ENCODE measurements around the gene HIRA. TPM values are rescaled to one million over a fixed set of nuclear protein-coding genes. Genes with fewer than 3 reads are reported as not detected.

The HIRA gene
- total RNA-seq, 4 donors from 2014 or later, result 24.9 to 104 (median 31.8) TPM

DNA sequence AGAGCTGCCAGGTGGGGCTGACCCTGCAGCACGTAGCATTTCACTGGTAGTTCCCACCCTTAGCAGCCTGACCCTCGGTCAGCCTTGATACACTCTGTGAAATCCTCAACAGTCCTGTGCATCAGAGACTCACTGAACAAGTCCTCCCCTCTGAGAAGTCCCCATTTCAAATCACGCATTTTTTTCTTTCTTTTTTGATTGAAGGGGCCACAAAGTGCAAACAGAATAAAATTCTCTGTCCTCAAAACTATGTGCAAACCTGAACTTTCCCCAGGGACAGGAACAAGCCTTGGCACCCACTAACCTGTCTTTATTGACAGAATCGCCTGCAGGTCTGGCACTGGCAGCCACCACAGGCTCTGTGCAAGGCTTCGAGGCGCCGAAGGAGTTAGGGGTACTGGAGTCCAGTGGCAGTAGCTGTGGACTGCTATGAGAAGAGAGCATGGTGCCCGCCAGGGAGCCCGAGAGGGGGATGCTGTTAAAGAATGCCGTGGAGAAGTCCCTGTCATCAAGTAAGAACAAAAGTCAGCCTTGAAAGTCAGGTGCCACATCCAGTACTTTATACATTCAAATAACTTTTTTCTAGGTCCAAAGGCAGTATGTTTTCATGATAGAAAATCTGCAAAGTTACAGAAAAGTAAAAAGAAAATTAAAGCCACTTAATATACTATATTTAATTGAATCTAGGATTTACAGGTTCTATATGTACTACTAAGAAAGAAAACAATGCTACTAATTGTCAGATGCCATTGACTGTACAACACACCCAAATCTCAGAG lies 53.8 kb downstream of the HIRA start:
- Histone ChIP-seq H3K27me3 (no peaks in the 10 kb centered on the region), H3K9me3 (no peaks in the 10 kb centered on the region), H3K36me3 (peaks cover 0 to 96% (median 0%) of the 10 kb centered on the region in 3 donors), H3K4me1 (no peaks in the 10 kb centered on the region), H3K27ac (no peak overlapping the region), H3K4me3 (no peak overlapping the region)
- TF ChIP-seq, protein P1, sequence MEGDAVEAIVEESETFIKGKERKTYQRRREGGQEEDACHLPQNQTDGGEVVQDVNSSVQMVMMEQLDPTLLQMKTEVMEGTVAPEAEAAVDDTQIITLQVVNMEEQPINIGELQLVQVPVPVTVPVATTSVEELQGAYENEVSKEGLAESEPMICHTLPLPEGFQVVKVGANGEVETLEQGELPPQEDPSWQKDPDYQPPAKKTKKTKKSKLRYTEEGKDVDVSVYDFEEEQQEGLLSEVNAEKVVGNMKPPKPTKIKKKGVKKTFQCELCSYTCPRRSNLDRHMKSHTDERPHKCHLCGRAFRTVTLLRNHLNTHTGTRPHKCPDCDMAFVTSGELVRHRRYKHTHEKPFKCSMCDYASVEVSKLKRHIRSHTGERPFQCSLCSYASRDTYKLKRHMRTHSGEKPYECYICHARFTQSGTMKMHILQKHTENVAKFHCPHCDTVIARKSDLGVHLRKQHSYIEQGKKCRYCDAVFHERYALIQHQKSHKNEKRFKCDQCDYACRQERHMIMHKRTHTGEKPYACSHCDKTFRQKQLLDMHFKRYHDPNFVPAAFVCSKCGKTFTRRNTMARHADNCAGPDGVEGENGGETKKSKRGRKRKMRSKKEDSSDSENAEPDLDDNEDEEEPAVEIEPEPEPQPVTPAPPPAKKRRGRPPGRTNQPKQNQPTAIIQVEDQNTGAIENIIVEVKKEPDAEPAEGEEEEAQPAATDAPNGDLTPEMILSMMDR (IDR thresholded peaks at IDR 0.05), result no peak
- TF ChIP-seq POLR2A (IDR thresholded peaks at IDR 0.05), result no peak
- peak in 1 of 3 donors; percentile 31 for DNase-seq

DNA sequence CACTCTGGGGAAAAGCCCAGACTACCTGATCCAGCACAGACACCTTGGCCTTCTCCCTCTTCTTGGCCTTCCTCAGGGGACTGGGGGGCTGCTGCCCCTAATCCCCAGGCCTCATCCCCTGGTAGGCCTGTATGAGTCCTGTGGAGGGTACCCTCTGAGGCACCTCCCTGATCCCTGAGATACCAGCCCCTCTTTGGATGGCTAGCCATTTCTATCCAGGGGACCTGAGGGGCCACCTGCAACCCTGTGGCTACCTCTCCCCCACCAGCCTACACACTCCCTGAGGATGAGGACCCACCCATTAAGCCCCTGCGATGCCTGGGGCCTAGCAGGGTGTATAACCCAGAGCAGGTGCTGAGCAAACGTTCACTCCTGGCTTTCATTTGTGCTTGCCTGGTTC lies 54.6 kb downstream of the HIRA start:
- DNase-seq, result peak in 1 of 3 donors; percentile 23
- Histone ChIP-seq H3K4me1 (no peaks in the 10 kb centered on the region), H3K36me3 (peaks cover 0 to 96% (median 0%) of the 10 kb centered on the region in 3 donors), H3K27me3 (no peaks in the 10 kb centered on the region), H3K9me3 (no peaks in the 10 kb centered on the region), H3K27ac (no peak overlapping the region), H3K4me3 (no peak overlapping the region)
- no peak for TF ChIP-seq POLR2A (IDR thresholded peaks at IDR 0.05)
- TF ChIP-seq, protein P1 (IDR thresholded peaks at IDR 0.05), result no peak

DNA sequence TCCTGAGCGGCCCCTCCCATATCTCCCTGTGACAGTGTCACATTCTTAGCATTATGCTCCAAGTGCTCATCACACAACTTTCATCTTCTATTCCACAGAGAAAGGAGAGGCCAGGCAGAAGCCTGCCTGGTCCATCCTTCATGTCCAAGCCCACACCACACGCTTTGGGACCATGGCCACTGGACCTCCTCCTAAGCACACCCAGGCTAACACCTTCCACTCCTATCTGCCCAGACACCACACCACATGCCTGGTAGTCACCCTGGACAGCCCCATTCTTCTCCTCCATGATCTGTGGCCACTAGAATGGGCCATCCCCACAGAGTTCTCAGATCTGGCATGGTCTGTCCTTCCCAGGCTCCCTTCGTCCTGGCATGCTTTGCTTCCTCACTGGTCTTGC lies 55.3 kb downstream of the HIRA start:
- Histone ChIP-seq H3K27ac (no peak overlapping the region), H3K4me1 (no peaks in the 10 kb centered on the region), H3K4me3 (no peak overlapping the region), H3K27me3 (no peaks in the 10 kb centered on the region), H3K9me3 (no peaks in the 10 kb centered on the region), H3K36me3 (peaks cover 0 to 94% (median 0%) of the 10 kb centered on the region in 3 donors)
- peak in 1 of 3 donors; percentile 19 for DNase-seq
- TF ChIP-seq, protein P1 (IDR thresholded peaks at IDR 0.05), result no peak
- TF ChIP-seq POLR2A (IDR thresholded peaks at IDR 0.05), result no peak

DNA sequence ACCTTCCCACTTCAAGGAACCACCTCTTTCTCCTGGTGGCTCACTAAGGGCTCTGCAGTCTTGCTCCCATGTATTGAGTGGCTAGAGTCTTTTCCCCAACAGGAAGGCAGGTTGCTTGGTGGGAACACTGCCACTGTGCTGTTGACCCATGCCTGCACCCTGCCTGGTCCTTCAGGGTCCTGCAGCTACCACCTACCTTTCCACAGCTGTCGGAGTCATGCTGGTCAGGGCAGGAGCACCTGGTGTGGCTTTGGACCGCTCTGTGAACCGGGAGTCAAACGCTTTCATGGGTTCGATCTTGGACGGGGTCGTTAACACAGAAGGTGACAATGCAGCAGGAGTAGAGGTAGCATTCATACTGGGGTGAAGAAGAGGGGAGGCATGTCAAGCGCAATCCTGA lies 56.1 kb downstream of the HIRA start:
- H3K36me3 ChIP-seq, result peaks cover 0 to 95% (median 0%) of the 10 kb centered on the region in 3 donors
- H3K4me3 ChIP-seq, result no peak overlapping the region
- no peak overlapping the region for H3K27ac ChIP-seq
- H3K9me3 ChIP-seq, result no peaks in the 10 kb centered on the region
- no peak for TF ChIP-seq POLR2A (IDR thresholded peaks at IDR 0.05)
- TF ChIP-seq, protein P1 (IDR thresholded peaks at IDR 0.05), result no peak
- H3K27me3 ChIP-seq, result no peaks in the 10 kb centered on the region
- no peaks in the 10 kb centered on the region for H3K4me1 ChIP-seq
- peak in 1 of 3 donors; percentile 28 for DNase-seq

DNA sequence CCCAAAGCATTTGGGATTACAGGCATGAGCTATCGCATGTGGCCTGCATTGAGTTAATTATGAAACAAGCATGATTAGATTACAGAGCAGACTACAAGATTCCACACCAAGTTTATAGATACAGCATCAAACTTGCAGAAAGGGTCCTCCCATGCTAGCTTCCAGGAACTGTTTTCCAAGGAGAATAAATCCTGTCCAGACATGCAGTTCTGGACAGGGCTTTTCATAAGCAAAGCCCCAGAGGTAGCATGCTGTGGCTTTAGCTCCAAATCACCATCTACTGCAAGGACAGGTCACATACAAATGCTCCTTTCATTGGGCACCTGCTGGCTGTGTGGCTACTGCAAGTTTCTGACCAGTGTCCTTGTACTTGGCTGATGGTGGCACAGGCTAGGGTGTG lies 57.1 kb downstream of the HIRA start:
- TF ChIP-seq POLR2A (IDR thresholded peaks at IDR 0.05), result no peak
- TF ChIP-seq, protein P1 (IDR thresholded peaks at IDR 0.05), result no peak
- H3K27me3 ChIP-seq, result no peaks in the 10 kb centered on the region
- no peaks in the 10 kb centered on the region for H3K4me1 ChIP-seq
- no peak overlapping the region for H3K4me3 ChIP-seq
- H3K9me3 ChIP-seq, result no peaks in the 10 kb centered on the region
- H3K27ac ChIP-seq, result no peak overlapping the region
- peaks cover 0 to 95% (median 0%) of the 10 kb centered on the region in 3 donors for H3K36me3 ChIP-seq
- DNase-seq, result no peak
